ENCODE results near the gene GPBP1L1. TPM values are rescaled to one million over a fixed set of nuclear protein-coding genes. Genes with fewer than 3 reads are reported as not detected.

The GPBP1L1 gene
- total RNA-seq, 1 donor from 2014 or later: 262 TPM

DNA sequence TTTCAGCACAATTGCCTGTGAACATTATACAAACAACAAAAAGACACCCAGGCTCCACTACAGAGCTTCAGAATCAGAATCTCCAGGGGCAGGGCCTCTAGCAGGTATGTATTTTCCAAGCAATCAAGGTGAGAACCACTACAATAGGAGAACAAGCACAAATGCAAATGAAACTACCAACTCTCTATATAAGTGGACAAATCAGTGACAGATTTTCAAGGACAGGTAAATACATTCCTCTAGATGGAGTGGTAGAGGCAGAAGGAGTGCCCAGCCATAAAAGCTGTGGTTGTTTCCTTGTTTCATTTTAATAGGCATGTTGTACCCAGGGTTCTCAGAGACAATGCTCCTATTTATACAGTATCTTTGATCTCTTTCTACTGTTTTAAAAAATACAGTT, 42.4 kb downstream of the GPBP1L1 start:
- Mint-ChIP-seq H3K27me3 (ENCODE audit: insufficient read depth, low read depth) (no peaks in the 10 kb centered on the region), H3K4me1 (no peaks in the 10 kb centered on the region), H3K27ac (no peak overlapping the region), H3K9me3 (no peaks in the 10 kb centered on the region), H3K4me3 (no peak overlapping the region), H3K36me3 (peaks cover 30% of the 10 kb centered on the region)
- Histone ChIP-seq H3K4me2 (no peak overlapping the region), H3K9ac (no peak overlapping the region), H3K9me3 (ENCODE audit: low read depth) (no peaks in the 10 kb centered on the region), H3K27me3 (no peaks in the 10 kb centered on the region), H3K4me3 (no peak overlapping the region), H3F3A (ENCODE audit: low read depth) (peaks cover 17% of the 10 kb centered on the region), H3K27ac (no peak overlapping the region), H3K79me2 (ENCODE audit: low read depth) (peaks cover 33% of the 10 kb centered on the region), H3K36me3 (peaks cover 18% of the 10 kb centered on the region), H3K4me1 (no peaks in the 10 kb centered on the region), H2AFZ (replicated peaks) (no peak overlapping the region), H4K20me1 (ENCODE audit: low read depth) (peaks cover 26% of the 10 kb centered on the region)
- no peak for DNase-seq (ENCODE audit: low spot score)
- TF ChIP-seq, protein P1, sequence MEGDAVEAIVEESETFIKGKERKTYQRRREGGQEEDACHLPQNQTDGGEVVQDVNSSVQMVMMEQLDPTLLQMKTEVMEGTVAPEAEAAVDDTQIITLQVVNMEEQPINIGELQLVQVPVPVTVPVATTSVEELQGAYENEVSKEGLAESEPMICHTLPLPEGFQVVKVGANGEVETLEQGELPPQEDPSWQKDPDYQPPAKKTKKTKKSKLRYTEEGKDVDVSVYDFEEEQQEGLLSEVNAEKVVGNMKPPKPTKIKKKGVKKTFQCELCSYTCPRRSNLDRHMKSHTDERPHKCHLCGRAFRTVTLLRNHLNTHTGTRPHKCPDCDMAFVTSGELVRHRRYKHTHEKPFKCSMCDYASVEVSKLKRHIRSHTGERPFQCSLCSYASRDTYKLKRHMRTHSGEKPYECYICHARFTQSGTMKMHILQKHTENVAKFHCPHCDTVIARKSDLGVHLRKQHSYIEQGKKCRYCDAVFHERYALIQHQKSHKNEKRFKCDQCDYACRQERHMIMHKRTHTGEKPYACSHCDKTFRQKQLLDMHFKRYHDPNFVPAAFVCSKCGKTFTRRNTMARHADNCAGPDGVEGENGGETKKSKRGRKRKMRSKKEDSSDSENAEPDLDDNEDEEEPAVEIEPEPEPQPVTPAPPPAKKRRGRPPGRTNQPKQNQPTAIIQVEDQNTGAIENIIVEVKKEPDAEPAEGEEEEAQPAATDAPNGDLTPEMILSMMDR (IDR thresholded peaks at IDR 0.05): no peak
- TF ChIP-seq EZH2phosphoT487 (IDR thresholded peaks at IDR 0.05) (no peak), EZH2 (IDR thresholded peaks at IDR 0.05) (no peak)

DNA sequence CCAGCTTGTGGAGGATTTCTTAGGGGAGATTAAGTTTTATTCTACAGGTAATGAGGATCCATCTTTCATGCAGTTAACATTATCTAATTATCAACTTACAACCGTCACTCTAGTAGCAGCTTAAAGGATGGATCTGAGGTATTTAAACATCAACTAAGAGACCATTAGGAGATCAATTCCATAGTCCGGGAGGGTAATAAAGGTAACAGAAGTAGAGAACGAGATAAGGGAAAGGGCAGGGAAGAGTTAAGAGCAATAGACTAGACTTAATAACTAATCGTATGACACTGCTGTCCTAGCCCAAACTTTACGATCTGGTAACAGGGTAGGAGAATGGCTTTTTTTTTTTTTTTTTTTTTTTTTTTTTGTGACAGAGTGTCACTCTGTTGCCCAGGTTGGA, 43.0 kb downstream of the GPBP1L1 start:
- Histone ChIP-seq H3K36me3 (peaks cover 20% of the 10 kb centered on the region), H3K27me3 (no peaks in the 10 kb centered on the region), H3K79me2 (ENCODE audit: low read depth) (peaks cover 26% of the 10 kb centered on the region), H2AFZ (replicated peaks) (no peak overlapping the region), H3F3A (ENCODE audit: low read depth) (peaks cover 23% of the 10 kb centered on the region), H3K9me3 (ENCODE audit: low read depth) (no peaks in the 10 kb centered on the region), H3K4me3 (no peak overlapping the region), H3K4me1 (no peaks in the 10 kb centered on the region), H4K20me1 (ENCODE audit: low read depth) (peaks cover 24% of the 10 kb centered on the region), H3K4me2 (no peak overlapping the region), H3K9ac (no peak overlapping the region), H3K27ac (no peak overlapping the region)
- no peak for DNase-seq (ENCODE audit: low spot score)
- H3K4me3 Mint-ChIP-seq: no peak overlapping the region
- H3K9me3 Mint-ChIP-seq: no peaks in the 10 kb centered on the region
- peaks cover 28% of the 10 kb centered on the region for H3K36me3 Mint-ChIP-seq
- TF ChIP-seq EZH2phosphoT487 (IDR thresholded peaks at IDR 0.05): no peak
- TF ChIP-seq, protein P1 (IDR thresholded peaks at IDR 0.05): no peak
- TF ChIP-seq EZH2 (IDR thresholded peaks at IDR 0.05): no peak
- H3K27ac Mint-ChIP-seq: no peak overlapping the region
- H3K27me3 Mint-ChIP-seq (ENCODE audit: insufficient read depth, low read depth): no peaks in the 10 kb centered on the region
- H3K4me1 Mint-ChIP-seq: no peaks in the 10 kb centered on the region

GRCh38 chr1:45640293-45640692, 46.0 kb downstream of the GPBP1L1 start:
- Mint-ChIP-seq H3K36me3 (peaks cover 20% of the 10 kb centered on the region), H3K9me3 (no peaks in the 10 kb centered on the region), H3K4me1 (no peaks in the 10 kb centered on the region), H3K4me3 (no peak overlapping the region), H3K27ac (no peak overlapping the region), H3K27me3 (ENCODE audit: insufficient read depth, low read depth) (no peaks in the 10 kb centered on the region)
- Histone ChIP-seq H3K9me3 (ENCODE audit: low read depth) (no peaks in the 10 kb centered on the region), H3K4me2 (no peak overlapping the region), H3K4me1 (no peaks in the 10 kb centered on the region), H3F3A (ENCODE audit: low read depth) (peaks cover 21% of the 10 kb centered on the region), H3K36me3 (peaks cover 27% of the 10 kb centered on the region), H3K4me3 (no peak overlapping the region), H3K9ac (no peak overlapping the region), H3K27ac (no peak overlapping the region), H3K27me3 (no peaks in the 10 kb centered on the region), H4K20me1 (ENCODE audit: low read depth) (peaks cover 22% of the 10 kb centered on the region), H3K79me2 (ENCODE audit: low read depth) (peaks cover 10% of the 10 kb centered on the region), H2AFZ (replicated peaks) (no peak overlapping the region)
- TF ChIP-seq, protein P1 (IDR thresholded peaks at IDR 0.05): no peak
- no peak for DNase-seq (ENCODE audit: low spot score)

Measured in neural progenitor cell (in vitro differentiated cells).